ENCODE data around the gene ZNF433.

DNA sequence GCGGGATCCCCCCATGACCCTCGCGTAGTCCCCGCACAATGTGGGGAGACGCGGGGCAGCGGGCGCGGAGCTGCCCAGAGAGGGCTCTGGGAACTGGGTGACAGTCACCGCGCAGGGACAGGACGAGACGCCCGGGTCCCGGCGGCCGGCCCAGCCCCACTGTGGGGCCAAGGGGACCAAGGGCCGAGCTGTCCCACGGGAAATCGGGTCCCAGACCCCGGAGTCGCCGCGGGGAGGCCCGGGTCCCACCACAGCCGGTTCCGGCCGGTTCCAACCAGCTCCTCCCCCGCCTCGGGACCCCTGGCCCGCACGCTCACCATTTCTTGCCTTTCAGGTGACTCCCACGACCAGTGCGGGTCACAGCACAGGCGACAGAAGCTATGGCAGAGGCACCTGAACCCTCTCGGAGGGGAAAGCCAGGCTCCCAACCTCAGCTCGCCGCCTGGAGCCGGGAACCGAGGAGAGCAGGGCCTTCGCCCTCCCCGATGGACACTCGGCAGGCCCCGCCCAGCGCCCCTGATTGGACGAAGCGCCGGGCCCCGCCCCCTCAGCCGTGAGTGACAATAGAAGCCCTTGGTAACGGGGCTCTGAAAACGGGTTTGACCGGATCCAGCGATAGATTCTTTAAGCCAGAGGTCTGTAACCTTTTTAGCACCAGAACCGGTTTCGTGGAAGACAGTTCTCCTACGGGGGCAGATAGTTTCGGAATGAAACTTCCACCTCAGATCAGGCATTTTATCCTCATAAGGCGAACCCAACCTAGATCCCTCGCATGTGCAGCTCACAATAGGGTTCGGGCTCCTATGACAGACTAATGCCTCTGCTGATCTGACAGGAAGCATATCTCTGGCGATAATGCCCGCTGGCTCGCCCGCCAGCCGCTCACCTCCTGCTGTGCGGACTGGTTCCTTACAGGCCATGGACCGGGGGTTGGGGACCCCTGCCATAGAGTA is at the start of gene ZNF433:
- TF ChIP-seq, protein P1, sequence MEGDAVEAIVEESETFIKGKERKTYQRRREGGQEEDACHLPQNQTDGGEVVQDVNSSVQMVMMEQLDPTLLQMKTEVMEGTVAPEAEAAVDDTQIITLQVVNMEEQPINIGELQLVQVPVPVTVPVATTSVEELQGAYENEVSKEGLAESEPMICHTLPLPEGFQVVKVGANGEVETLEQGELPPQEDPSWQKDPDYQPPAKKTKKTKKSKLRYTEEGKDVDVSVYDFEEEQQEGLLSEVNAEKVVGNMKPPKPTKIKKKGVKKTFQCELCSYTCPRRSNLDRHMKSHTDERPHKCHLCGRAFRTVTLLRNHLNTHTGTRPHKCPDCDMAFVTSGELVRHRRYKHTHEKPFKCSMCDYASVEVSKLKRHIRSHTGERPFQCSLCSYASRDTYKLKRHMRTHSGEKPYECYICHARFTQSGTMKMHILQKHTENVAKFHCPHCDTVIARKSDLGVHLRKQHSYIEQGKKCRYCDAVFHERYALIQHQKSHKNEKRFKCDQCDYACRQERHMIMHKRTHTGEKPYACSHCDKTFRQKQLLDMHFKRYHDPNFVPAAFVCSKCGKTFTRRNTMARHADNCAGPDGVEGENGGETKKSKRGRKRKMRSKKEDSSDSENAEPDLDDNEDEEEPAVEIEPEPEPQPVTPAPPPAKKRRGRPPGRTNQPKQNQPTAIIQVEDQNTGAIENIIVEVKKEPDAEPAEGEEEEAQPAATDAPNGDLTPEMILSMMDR (IDR thresholded peaks at IDR 0.05; ENCODE audit: borderline replicate concordance, extremely low read depth, low read length, poor library complexity, severe bottlenecking): no peak
- no peak for TF ChIP-seq EZH2 (IDR thresholded peaks at IDR 0.05; ENCODE audit: borderline replicate concordance, low read depth, low read length, severe bottlenecking)

Measured in DND-41 (cell line).